Activated naive CD4-positive, alpha-beta T cell treated with anti-CD3 and anti-CD28 coated beads, Interleukin-2, amount 10 ng/mL, durations not matched to agents 7 days and 5 days (primary cell): ENCODE results near the gene AGMO.

ENCODE experiments used
- CTCF ChIA-PET: fragments of 350-600 bp; sonication (Branson Sonifier 250); formaldehyde crosslinking; loops from one replicate; lab custom pipeline; 2021; ENCODE audit warnings: antibody characterized with exemption; lab: Charles Lee
- DNase-seq: peaks from one replicate; pipeline ENCODE4 v3.0.0-alpha.2; 2020
- H3K27ac Mint-ChIP-seq: one replicate; pipeline ENCODE4 v1.8.0; 2021; ENCODE audit warnings: mild to moderate bottlenecking, moderate library complexity, mixed read lengths
- H3K27me3 Mint-ChIP-seq: one replicate; pipeline ENCODE4 v1.8.0; 2021; ENCODE audit warnings: mild to moderate bottlenecking, mixed read lengths
- H3K36me3 Mint-ChIP-seq: one replicate; pipeline ENCODE4 v1.8.0; 2021; ENCODE audit warnings: mixed read lengths
- H3K4me1 Mint-ChIP-seq: one replicate; pipeline ENCODE4 v1.8.0; 2021; ENCODE audit warnings: mixed read lengths
- H3K4me3 Mint-ChIP-seq: one replicate; pipeline ENCODE4 v1.8.0; 2021; ENCODE audit warnings: mild to moderate bottlenecking, moderate library complexity, mixed read lengths
- H3K9me3 Mint-ChIP-seq: one replicate; pipeline ENCODE4 v1.8.0; 2021; ENCODE audit warnings: mixed read lengths

Gene AGMO

DNA sequence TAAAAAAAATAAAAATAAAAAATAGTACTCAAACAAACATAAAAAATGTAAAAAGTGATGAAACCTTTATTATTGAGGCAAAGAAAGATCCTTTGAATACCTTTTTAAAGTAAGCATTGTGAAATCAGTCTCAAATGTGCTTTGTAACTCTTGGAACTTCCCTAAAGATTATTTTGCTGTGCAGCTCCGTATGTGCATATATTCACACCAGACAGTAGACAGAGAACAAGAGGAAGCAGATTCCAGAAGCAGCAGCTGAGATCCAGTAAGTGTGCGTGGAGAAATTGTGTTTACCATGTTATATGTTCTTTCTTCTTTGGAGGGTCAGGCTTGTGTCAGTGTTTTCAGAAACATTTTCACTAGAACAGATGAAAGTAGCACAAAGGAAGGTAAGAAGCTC is 324.9 kb downstream of the AGMO start:
- DNase-seq: no peak
- H3K27ac Mint-ChIP-seq: no peak overlapping the region
- no peaks in the 10 kb centered on the region for H3K36me3 Mint-ChIP-seq
- peaks cover 9% of the 10 kb centered on the region for H3K9me3 Mint-ChIP-seq
- no peaks in the 10 kb centered on the region for H3K4me1 Mint-ChIP-seq
- H3K27me3 Mint-ChIP-seq: no peaks in the 10 kb centered on the region
- H3K4me3 Mint-ChIP-seq: no peak overlapping the region
- CTCF ChIA-PET: no interaction called here

DNA sequence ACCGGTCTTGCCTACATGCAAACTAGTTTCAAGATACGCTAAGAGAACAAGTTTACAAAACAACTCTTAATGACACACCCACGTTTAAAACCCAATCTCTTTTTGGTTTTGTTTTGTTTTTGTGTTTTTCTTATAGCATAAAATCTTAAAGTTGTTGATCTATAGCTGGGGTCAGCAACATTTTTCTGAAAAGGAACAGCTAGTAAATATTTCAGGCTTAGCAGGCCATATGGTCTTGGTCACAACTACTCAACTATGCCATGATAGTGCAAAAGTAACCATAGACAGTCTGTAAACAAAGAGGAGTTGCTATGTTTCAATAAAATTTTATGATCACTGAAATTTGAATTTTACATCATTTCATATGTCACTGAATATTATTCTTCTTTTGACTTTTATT is 327.4 kb downstream of the AGMO start:
- H3K27ac Mint-ChIP-seq: no peak overlapping the region
- no peak overlapping the region for H3K4me3 Mint-ChIP-seq
- CTCF ChIA-PET: no interaction called here
- H3K4me1 Mint-ChIP-seq: no peaks in the 10 kb centered on the region
- H3K36me3 Mint-ChIP-seq: no peaks in the 10 kb centered on the region
- peaks cover 22% of the 10 kb centered on the region for H3K9me3 Mint-ChIP-seq
- DNase-seq: no peak
- H3K27me3 Mint-ChIP-seq: no peaks in the 10 kb centered on the region

- CTCF ChIA-PET: no interaction called here
- Mint-ChIP-seq H3K9me3 (peaks cover 26% of the 10 kb centered on the region), H3K27ac (no peak overlapping the region), H3K4me3 (no peak overlapping the region), H3K4me1 (no peaks in the 10 kb centered on the region), H3K36me3 (no peaks in the 10 kb centered on the region), H3K27me3 (no peaks in the 10 kb centered on the region)
- DNase-seq: no peak
These were observed 333.0 kb downstream of the AGMO start for GRCh38 chr7:15228831-15229230.

- peaks cover 15% of the 10 kb centered on the region for H3K9me3 Mint-ChIP-seq
- CTCF ChIA-PET: no interaction called here
- H3K27me3 Mint-ChIP-seq: no peaks in the 10 kb centered on the region
- no peak overlapping the region for H3K27ac Mint-ChIP-seq
- no peaks in the 10 kb centered on the region for H3K36me3 Mint-ChIP-seq
- H3K4me1 Mint-ChIP-seq: no peaks in the 10 kb centered on the region
- no peak overlapping the region for H3K4me3 Mint-ChIP-seq
- DNase-seq: no peak
These were observed 335.8 kb downstream of the AGMO start for GRCh38 chr7:15225981-15226380.

- H3K27me3 Mint-ChIP-seq: no peaks in the 10 kb centered on the region
- no peaks in the 10 kb centered on the region for H3K36me3 Mint-ChIP-seq
- H3K27ac Mint-ChIP-seq: no peak overlapping the region
- DNase-seq: no peak
- peaks cover 2% of the 10 kb centered on the region for H3K9me3 Mint-ChIP-seq
- no peak overlapping the region for H3K4me3 Mint-ChIP-seq
- H3K4me1 Mint-ChIP-seq: no peaks in the 10 kb centered on the region
- CTCF ChIA-PET: no interaction called here
These were observed 342.1 kb downstream of the AGMO start for GRCh38 chr7:15219758-15220157.

GRCh38 chr7:15218261-15218660 is 343.6 kb downstream of the AGMO start:
- CTCF ChIA-PET: no interaction called here
- no peak overlapping the region for H3K4me3 Mint-ChIP-seq
- no peaks in the 10 kb centered on the region for H3K4me1 Mint-ChIP-seq
- H3K9me3 Mint-ChIP-seq: peaks cover 2% of the 10 kb centered on the region
- no peaks in the 10 kb centered on the region for H3K36me3 Mint-ChIP-seq
- H3K27me3 Mint-ChIP-seq: no peaks in the 10 kb centered on the region
- no peak overlapping the region for H3K27ac Mint-ChIP-seq
- no peak for DNase-seq

GRCh38 chr7:15215616-15216015 is 346.2 kb downstream of the AGMO start:
- Mint-ChIP-seq H3K27ac (no peak overlapping the region), H3K27me3 (no peaks in the 10 kb centered on the region), H3K4me1 (no peaks in the 10 kb centered on the region), H3K9me3 (peaks cover 2% of the 10 kb centered on the region), H3K36me3 (no peaks in the 10 kb centered on the region), H3K4me3 (no peak overlapping the region)
- DNase-seq: no peak
- CTCF ChIA-PET: no interaction called here

- Mint-ChIP-seq H3K27ac (no peak overlapping the region), H3K9me3 (peaks cover 2% of the 10 kb centered on the region), H3K4me3 (no peak overlapping the region), H3K27me3 (no peaks in the 10 kb centered on the region), H3K36me3 (no peaks in the 10 kb centered on the region), H3K4me1 (no peaks in the 10 kb centered on the region)
- CTCF ChIA-PET: no interaction called here
- DNase-seq: no peak
These were observed 346.8 kb downstream of the AGMO start for GRCh38 chr7:15214976-15215375.

GRCh38 chr7:15213093-15213492 is 348.7 kb downstream of the AGMO start:
- Mint-ChIP-seq H3K9me3 (no peaks in the 10 kb centered on the region), H3K27me3 (no peaks in the 10 kb centered on the region), H3K36me3 (no peaks in the 10 kb centered on the region), H3K4me3 (no peak overlapping the region), H3K4me1 (no peaks in the 10 kb centered on the region), H3K27ac (no peak overlapping the region)
- no peak for DNase-seq
- CTCF ChIA-PET: no interaction called here

DNA sequence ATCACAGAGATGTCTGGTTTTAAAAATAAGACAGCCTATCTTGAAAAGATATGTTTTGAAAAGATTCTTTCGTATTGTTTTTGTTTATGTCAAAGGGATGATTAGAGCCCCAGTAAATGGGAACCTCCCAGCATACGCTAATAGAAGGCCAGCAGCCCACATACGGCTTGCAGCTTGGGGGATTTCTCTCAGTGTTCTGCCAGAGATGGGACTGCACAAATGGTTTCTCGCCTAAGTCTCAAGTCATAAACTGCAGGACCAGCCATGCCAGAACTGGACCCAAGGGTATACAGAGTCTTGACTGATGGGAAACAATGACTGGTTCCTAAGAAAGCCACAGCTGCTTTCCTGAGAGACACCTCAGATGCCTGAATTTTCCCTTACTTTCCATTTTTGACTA is 352.4 kb downstream of the AGMO start:
- CTCF ChIA-PET: interaction anchor here (1.0 kb wide), 1 partner anchor 782 kb away, joined by 3 read pairs; no protein-coding TSS in a partner anchor
- no peak for DNase-seq
- Mint-ChIP-seq H3K4me1 (no peaks in the 10 kb centered on the region), H3K9me3 (no peaks in the 10 kb centered on the region), H3K27me3 (no peaks in the 10 kb centered on the region), H3K36me3 (no peaks in the 10 kb centered on the region), H3K27ac (no peak overlapping the region), H3K4me3 (no peak overlapping the region)

- Mint-ChIP-seq H3K4me3 (no peak overlapping the region), H3K27me3 (no peaks in the 10 kb centered on the region), H3K9me3 (no peaks in the 10 kb centered on the region), H3K36me3 (no peaks in the 10 kb centered on the region), H3K27ac (no peak overlapping the region), H3K4me1 (no peaks in the 10 kb centered on the region)
- CTCF ChIA-PET: no interaction called here
- no peak for DNase-seq
These were observed 357.4 kb downstream of the AGMO start for GRCh38 chr7:15204421-15204820.

GRCh38 chr7:15199482-15199881 is 362.3 kb downstream of the AGMO start:
- CTCF ChIA-PET: no interaction called here
- Mint-ChIP-seq H3K27ac (no peak overlapping the region), H3K9me3 (peaks cover 5% of the 10 kb centered on the region), H3K4me3 (no peak overlapping the region), H3K4me1 (no peaks in the 10 kb centered on the region), H3K27me3 (no peaks in the 10 kb centered on the region), H3K36me3 (no peaks in the 10 kb centered on the region)
- no peak for DNase-seq

- Mint-ChIP-seq H3K4me3 (no peak overlapping the region), H3K27ac (no peak overlapping the region), H3K27me3 (no peaks in the 10 kb centered on the region), H3K9me3 (peaks cover 5% of the 10 kb centered on the region), H3K4me1 (no peaks in the 10 kb centered on the region), H3K36me3 (no peaks in the 10 kb centered on the region)
- DNase-seq: no peak
- CTCF ChIA-PET: no interaction called here
These were observed 364.5 kb downstream of the AGMO start for GRCh38 chr7:15197042-15197977.

DNA sequence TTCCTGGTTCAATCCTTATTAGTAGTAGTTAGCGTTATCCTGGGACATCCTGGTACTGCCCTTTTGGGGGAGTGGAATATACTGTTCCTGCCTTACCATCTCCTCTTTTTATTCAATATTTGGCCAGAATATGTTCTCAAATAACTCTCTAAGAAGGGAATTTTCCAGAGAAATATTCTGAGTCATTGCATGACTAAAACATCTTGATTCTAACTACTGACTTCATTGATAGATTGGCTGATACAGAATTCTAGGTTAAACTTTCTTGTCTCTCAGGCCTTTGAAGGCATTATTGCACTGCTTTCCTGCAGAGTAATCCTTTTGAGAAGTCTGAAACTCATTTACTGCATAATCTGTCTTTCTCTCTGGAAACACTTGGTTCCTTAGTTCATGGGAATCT is 383.8 kb downstream of the AGMO start:
- Mint-ChIP-seq H3K36me3 (no peaks in the 10 kb centered on the region), H3K4me3 (no peak overlapping the region), H3K9me3 (peaks cover 7% of the 10 kb centered on the region), H3K27ac (no peak overlapping the region), H3K27me3 (no peaks in the 10 kb centered on the region), H3K4me1 (no peaks in the 10 kb centered on the region)
- DNase-seq: no peak
- CTCF ChIA-PET: no interaction called here

DNA sequence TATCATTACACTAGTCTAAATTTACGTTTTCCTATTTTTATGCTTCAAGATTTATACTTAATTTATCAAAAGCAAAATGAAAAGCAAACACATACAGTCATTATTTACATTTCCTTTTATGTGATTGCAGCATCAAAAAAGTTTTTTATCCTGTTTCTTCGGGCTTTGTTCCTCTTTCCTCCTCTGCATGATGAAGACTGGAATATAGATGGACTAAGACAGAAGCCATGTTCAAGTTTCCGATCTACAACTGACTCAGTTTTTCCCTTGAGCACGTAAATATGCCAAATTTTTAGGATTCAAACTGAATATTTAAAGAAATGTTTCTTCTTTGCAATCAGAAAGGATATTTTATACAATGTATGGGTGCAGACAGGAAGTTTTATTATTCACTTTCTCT is 385.7 kb downstream of the AGMO start:
- Mint-ChIP-seq H3K36me3 (no peaks in the 10 kb centered on the region), H3K27me3 (no peaks in the 10 kb centered on the region), H3K4me3 (no peak overlapping the region)

More for the DNA sequence above, 385.7 kb downstream of the AGMO start:
- DNase-seq: no peak
- Mint-ChIP-seq H3K27ac (no peak overlapping the region), H3K4me1 (no peaks in the 10 kb centered on the region), H3K9me3 (peaks cover 2% of the 10 kb centered on the region)
- CTCF ChIA-PET: no interaction called here
